Calu3 (cell line): ENCODE results near the gene SEPHS2. TPM values are rescaled to one million over a fixed set of nuclear protein-coding genes. Genes with fewer than 3 reads are reported as not detected.
"Not testable (repeated sequence)": the region's sequence is repeated elsewhere in the genome, so short reads cannot be mapped to it uniquely, and the experiment has no call there.

Source experiments
- BruUV-seq: library from RNA; stranded (reverse); fragments of 400-500 nt; replicated peaks from 2 replicates; lab custom pipeline; 2021; lab: Mats Ljungman, UMichigan
- CTCF ChIA-PET: fragments of 300-600 bp; sonication (Branson Sonifier 250); formaldehyde crosslinking; loops from one replicate; lab custom pipeline; 2022; ENCODE audit warnings: antibody characterized with exemption; lab: Charles Lee
- DNase-seq: peaks from one replicate; pipeline ENCODE4 v3.0.0; 2022
- H3K27ac Mint-ChIP-seq: one replicate; pipeline ENCODE4 v1.8.0; 2022; ENCODE audit warnings: mixed read lengths; ENCODE audit not compliant: unreplicated experiment
- H3K27me3 Mint-ChIP-seq: one replicate; pipeline ENCODE4 v1.8.0; 2022; ENCODE audit warnings: mixed read lengths; ENCODE audit not compliant: unreplicated experiment
- H3K36me3 Mint-ChIP-seq: one replicate; pipeline ENCODE4 v1.8.0; 2022; ENCODE audit warnings: mild to moderate bottlenecking, moderate library complexity, mixed read lengths; ENCODE audit not compliant: insufficient read depth, unreplicated experiment
- H3K4me1 Mint-ChIP-seq: one replicate; pipeline ENCODE4 v1.8.0; 2022; ENCODE audit warnings: mild to moderate bottlenecking, low read depth, mixed read lengths; ENCODE audit not compliant: unreplicated experiment
- H3K4me3 Mint-ChIP-seq: one replicate; pipeline ENCODE4 v1.8.0; 2022; ENCODE audit warnings: mild to moderate bottlenecking, low read depth, moderate library complexity, mixed read lengths; ENCODE audit not compliant: unreplicated experiment
- H3K9me3 Mint-ChIP-seq: one replicate; pipeline ENCODE4 v1.8.0; 2022; ENCODE audit warnings: low read depth, mixed read lengths; ENCODE audit not compliant: unreplicated experiment
- CTCF ChIP-seq: fragments of 200-600 bp; IDR thresholded peaks from one replicate; pipeline ENCODE4 v1.8.0; 2022; ENCODE audit warnings: antibody characterized with exemption; ENCODE audit not compliant: unreplicated experiment
- intact Hi-C: fragments of 100-400 bp; cut with micrococcal nuclease; formaldehyde crosslinking; loops from one replicate; pipeline ENCODE4 v1.10.0; 2022; ENCODE audit not compliant: unreplicated experiment
- total RNA-seq: library from RNA; stranded (reverse); gene quantifications from 2 replicates; pipeline ENCODE4 v1.2.3, GENCODE V29; 2022

Gene SEPHS2
- total RNA-seq, 1 experiment from 2014 or later: 85.0 TPM

DNA sequence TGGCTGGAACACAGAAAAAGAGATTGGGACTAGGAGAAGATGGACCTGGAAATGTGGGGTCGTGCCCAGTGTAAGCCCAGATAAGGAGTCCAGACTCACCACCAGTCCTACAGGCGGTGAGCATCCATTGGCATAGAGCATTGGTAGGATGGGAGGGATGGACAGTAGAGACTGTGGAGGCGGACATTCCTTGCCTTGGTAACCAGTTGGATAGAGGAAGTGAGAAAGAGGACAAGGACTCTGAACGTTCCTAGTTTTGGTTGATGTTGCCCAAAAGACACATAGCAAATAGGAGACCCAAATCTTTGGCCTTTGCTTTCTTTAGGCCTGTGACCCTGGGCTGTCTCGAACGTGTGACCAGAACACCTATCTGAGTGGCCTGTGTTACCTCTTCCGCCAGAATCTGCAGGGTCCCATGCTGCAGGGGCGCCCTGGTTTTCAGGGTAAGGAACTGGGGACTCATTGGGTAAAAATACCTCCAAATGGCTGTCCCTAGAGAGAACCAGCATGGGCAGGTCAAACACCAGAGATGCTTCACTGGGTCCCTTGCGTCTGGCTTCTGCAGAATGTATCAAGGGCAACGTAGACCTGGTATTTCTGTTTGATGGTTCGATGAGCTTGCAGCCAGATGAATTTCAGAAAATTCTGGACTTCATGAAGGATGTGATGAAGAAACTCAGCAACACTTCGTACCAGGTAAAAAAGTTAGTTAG lies 33.2 kb upstream of the SEPHS2 start:
- CTCF ChIA-PET: no interaction called here
- no peaks in the 10 kb centered on the region for H3K4me1 Mint-ChIP-seq
- no peaks in the 10 kb centered on the region for H3K36me3 Mint-ChIP-seq
- no peak overlapping the region for H3K27ac Mint-ChIP-seq
- no peak for TF ChIP-seq CTCF
- peaks cover 69% of the 10 kb centered on the region for H3K27me3 Mint-ChIP-seq
- BruUV-seq: no TSS peak
- no peaks in the 10 kb centered on the region for H3K9me3 Mint-ChIP-seq
- intact Hi-C loops: no loop called here
- no peak overlapping the region for H3K4me3 Mint-ChIP-seq
- no peak for DNase-seq

DNA sequence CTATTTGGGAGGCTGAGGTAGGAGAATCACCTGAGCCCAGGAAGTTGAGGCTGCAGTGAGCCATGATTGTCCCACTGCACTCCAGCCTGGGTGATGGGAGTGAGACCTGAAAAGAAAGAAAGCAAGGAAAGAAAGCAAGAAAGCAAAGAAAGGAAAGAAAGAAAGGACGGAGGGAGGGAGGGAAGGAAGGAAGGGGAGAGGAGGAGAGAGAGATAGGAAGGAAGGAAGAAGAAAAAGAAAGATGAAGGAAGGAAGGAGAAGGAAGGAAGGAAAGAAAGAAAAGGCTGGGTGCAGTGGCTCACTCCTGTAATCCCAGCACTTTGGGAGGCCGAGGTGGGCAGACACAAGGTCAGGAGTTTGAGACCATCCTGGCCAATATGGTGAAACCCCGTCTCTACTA lies 32.1 kb upstream of the SEPHS2 start:
- H3K27ac Mint-ChIP-seq, H3K36me3 Mint-ChIP-seq, intact Hi-C loops, H3K4me3 Mint-ChIP-seq, H3K9me3 Mint-ChIP-seq, BruUV-seq, DNase-seq, H3K4me1 Mint-ChIP-seq: not testable (repeated sequence)
- CTCF ChIA-PET: interaction anchor here (1.4 kb wide), 1 partner anchor 19 kb away, joined by 8 read pairs; no protein-coding TSS in a partner anchor
- H3K27me3 Mint-ChIP-seq: peaks cover 69% of the 10 kb centered on the region

- intact Hi-C loops: no loop called here
- H3K27me3 Mint-ChIP-seq: peaks cover 73% of the 10 kb centered on the region
- no peaks in the 10 kb centered on the region for H3K9me3 Mint-ChIP-seq
- H3K4me3 Mint-ChIP-seq: no peak overlapping the region
- H3K36me3 Mint-ChIP-seq: no peaks in the 10 kb centered on the region
- BruUV-seq: no TSS peak
- no peak for TF ChIP-seq CTCF
- DNase-seq: no peak
- H3K27ac Mint-ChIP-seq: no peak overlapping the region
- H3K4me1 Mint-ChIP-seq: no peaks in the 10 kb centered on the region
- CTCF ChIA-PET: interaction anchor here (1.4 kb wide), 1 partner anchor 18 kb away, joined by 8 read pairs; no protein-coding TSS in a partner anchor
These were observed 31.3 kb upstream of the SEPHS2 start for GRCh38 chr16:30476991-30477390.

DNA sequence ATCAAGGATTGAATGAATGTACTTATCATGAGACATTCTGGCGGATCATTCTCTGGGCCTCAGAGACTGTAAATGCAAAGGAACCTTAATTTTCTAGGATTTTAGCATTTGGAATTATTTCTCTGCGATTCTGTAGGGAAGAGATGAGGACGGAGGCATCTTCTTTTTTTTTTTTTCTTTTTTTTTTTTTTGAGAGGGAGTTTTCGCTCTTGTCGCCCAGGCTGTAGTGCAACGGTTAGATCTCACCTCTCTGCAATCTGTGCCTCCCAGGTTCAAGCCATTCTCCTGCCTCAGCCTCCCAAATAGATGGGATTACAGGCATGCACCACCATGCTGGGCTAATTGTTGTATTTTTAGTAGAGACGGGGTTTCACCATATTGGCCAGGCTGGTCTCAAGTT lies 29.0 kb upstream of the SEPHS2 start:
- CTCF ChIA-PET: no interaction called here
- Mint-ChIP-seq H3K36me3 (no peaks in the 10 kb centered on the region), H3K9me3 (no peaks in the 10 kb centered on the region), H3K27ac (no peak overlapping the region), H3K27me3 (peaks cover 63% of the 10 kb centered on the region), H3K4me1 (no peaks in the 10 kb centered on the region), H3K4me3 (no peak overlapping the region)
- TF ChIP-seq CTCF: no peak
- BruUV-seq: no TSS peak
- intact Hi-C loops: no loop called here
- no peak for DNase-seq

DNA sequence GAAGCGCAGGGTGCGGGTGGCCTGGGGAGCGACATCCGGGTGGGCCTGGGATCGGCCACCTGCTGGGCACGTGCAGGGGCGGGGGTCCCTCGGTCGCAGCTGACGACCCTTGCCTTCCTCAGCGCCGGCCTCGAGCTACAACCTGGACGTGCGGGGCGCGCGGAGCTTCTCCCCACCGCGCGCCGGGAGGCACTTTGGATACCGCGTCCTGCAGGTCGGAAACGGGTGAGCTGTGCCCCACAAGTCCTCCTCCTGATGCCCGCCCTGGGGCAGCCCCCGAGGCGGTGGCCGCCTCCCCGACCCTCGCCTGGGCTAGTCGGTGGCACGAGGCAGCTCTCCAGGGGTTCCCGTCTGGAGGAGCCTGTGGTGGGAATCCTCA lies 28.4 kb upstream of the SEPHS2 start:
- no peaks in the 10 kb centered on the region for H3K36me3 Mint-ChIP-seq
- no peak overlapping the region for H3K27ac Mint-ChIP-seq
- DNase-seq: no peak
- no TSS peak for BruUV-seq
- H3K4me3 Mint-ChIP-seq: no peak overlapping the region
- no peaks in the 10 kb centered on the region for H3K4me1 Mint-ChIP-seq
- CTCF ChIA-PET: interaction anchor here (0.5 to 1.2 kb wide), 2 partner anchors 97 to 1403 kb away, joined by 3 to 5 read pairs; partner anchors contain the start of gene ZNF688
- no peaks in the 10 kb centered on the region for H3K9me3 Mint-ChIP-seq
- TF ChIP-seq CTCF: no peak
- H3K27me3 Mint-ChIP-seq: peaks cover 59% of the 10 kb centered on the region
- intact Hi-C loops: no loop called here
